NCI-H187 treated with DMSO at 0.1 percent for 48 hours (cell line): ENCODE measurements around the gene OR10A3.
"Not testable (repeated sequence)": the region's sequence is repeated elsewhere in the genome, so short reads cannot be mapped to it uniquely, and the experiment has no call there.

Experiments
- DNase-seq: peaks from one replicate; lab custom pipeline; 2025; lab: John Stamatoyannopoulos, UW

OR10A3 gene, protein sequence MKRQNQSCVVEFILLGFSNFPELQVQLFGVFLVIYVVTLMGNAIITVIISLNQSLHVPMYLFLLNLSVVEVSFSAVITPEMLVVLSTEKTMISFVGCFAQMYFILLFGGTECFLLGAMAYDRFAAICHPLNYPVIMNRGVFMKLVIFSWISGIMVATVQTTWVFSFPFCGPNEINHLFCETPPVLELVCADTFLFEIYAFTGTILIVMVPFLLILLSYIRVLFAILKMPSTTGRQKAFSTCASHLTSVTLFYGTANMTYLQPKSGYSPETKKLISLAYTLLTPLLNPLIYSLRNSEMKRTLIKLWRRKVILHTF

DNA sequence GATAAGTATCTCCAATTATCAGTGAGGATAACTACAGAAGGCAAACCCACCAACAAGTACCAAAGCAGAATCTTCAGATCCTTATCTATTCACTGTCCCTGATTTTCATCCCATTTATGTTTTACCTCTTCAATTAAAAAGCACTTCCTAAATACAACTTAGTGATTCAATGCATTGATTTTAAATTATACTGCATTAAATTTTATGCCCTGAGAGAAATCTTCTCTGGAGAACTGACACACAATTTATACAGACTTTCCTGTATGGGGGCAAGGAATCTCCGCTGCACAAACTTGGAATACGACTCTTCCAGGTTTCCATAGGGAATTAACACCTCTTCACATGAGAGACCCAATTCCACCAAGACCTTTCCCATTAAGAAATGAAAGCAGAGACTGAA, at the start of gene OR10A3:
TSS of gene OR10A3 (minus strand) at position 101 of the 400 bp plus-strand sequence. CDS start 2,188 bp downstream, outside the sequence.
- DNase-seq, result no peak

DNA sequence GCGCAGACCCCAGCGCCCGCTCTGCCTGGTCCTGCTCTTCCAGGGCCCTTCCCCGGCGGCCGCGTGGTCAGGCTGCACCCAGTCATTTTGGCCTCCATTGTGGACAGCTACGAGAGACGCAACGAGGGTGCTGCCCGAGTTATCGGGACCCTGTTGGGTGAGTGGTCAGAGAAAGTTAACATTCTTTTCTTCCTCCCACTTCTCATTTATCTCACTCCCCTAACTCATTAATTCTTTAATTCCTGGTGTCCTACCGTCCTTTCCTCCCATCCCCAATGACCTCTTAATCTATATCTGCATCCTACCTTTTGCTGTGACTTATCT, 46.0 kb upstream of the OR10A3 start:
- not testable (repeated sequence) for DNase-seq

DNA sequence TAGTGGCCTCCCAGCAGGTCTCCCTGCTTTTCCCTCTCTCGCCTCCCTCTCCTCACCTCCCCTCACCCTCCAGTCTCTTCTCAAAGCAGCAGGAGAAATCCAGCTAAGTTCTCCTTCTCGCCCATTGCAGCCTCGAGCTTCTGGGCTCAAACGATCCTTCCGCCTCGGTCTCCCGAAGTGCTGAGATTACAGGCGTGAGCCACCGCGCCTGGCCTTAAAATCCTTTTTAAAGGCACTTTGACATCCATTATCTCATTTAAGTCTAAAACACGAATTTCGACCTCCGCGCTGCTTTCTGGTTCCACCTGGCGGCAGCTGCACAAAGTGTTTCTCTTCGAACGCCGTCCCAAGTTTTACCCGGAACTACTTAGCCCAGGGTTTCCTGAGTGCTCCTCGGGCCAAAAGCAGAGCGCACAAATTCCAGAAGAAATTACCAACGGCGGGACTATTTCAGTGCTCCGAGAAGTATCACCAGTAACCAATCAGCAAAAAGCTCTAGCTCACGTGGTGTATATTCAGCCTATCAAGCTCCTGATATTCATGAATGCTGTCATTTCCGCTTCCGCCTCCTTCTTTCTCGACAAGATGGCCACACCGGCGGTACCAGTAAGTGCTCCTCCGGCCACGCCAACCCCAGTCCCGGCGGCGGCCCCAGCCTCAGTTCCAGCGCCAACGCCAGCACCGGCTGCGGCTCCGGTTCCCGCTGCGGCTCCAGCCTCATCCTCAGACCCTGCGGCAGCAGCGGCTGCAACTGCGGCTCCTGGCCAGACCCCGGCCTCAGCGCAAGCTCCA, 45.5 kb upstream of the OR10A3 start, which contains the start of gene EIF3F:
TSS of gene EIF3F (plus strand) at position 570 of the 792 bp plus-strand sequence. CDS start at position 586, 16 bp downstream.
- DNase-seq, result peak; percentile 98

DNA sequence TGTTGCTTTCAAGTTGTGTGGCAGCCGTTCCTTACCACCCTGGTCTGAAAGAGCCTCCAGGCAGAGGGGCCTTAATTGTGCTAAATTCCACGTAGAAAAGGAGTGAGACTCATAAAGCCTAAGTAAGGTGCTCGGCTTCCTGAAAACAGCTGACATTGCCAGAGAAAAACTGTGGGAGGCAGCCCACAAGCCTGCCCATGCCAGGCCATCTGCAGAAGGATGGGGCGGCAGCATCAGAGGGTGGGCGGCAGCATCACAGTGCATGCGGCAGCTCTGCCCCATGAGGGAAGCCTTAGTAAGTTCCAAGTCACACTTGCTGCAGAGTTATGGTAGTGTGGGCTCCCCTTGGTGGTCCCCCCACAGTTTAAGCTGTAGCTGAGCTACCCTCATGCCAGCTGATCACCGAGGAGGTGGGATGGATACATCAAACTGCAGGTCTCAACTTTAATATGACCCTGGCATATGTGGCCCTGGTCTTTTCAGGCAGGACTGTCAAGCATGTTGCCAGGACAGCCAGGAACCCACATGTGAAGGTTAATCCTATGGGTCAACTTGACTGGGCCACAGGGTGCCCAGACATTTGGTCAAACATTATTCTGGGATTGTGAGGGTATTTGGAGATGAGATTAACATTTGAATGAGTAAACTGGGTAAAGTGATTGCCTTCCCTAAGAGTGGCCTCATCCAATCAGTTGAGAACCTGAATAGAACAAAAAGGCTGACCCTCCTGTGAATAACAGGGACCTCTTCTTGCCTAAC, 42.5 kb upstream of the OR10A3 start:
- no peak for DNase-seq

DNA sequence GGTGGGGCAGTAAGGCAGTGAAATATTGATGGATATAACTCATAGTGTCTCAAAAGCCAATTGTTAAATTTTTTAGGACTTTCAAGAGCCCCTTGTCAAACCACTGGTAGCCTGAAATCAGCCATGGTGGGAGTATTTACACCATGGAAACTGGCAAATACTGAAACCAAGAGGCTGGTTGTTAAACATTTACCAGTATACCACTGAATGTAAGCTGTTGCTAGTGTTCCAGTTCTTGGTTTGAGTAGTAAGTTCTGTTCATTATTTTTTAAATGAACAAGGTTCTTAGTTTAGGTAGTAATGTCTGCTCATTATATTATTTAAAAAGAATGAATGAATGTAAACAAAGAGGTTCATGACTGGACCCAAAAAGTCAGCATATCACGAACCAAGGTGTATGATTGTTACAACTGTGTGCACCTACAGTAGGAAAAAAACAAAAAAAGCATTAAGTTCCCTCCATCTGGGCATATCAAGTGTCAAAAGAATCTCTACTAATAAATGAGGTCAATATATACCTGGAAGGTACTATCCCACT, 41.1 kb upstream of the OR10A3 start:
- DNase-seq, result no peak

DNA sequence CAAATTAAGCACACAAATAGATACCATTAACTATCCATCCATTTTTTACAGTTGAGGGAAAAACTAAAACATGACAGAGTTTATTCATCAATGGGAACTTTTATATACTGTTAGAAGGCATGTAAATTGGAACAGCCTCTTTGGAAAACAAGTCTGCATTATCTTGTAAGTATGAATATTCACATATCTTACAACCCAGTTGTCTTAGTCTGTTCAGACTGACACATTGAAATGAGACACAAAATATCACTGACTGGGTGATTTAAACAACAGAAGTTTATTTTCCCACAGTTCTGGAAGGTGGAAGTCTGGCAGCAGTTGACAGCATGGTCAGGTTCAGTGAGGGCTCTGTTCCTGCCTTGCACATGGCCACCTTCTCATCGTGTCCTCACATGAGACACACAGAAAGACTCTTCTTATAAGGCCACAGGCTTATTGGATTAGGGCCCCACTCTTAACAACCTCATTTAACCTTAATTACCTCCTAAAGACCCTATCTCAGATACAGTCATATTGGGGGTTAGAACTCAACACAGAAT, 40.2 kb upstream of the OR10A3 start:
- no peak for DNase-seq

DNA sequence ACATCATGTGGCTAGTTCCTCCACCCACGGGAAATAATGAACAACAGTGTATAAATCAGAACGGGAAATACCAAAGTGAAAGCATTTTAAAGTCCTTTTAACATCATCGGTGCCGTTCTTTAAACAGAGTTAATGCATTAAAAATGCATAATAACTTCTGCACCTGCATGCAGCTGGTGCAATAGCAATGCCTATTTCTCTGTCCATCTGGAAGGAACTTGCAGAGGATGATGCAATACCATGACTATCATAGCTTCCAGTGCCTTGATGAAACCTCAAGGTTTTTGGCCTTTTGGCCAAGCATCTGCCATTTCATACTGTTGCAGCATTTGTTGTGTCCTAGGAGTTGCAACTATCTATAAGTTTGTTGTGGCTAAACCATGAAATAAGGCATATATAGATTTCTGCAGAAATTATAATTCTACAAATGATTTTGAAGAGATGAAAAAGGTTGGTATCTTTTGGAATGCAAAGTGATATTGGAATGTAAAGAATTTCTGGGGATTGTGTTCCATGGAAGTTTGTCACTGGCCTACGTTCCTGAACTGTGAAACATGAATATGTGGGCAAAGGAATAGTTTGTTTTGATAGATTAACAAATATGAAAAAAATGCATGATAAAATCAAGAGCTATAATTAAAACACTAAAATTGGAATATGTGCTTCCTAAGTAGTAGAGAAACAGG, 35.9 kb upstream of the OR10A3 start:
- no peak for DNase-seq

DNA sequence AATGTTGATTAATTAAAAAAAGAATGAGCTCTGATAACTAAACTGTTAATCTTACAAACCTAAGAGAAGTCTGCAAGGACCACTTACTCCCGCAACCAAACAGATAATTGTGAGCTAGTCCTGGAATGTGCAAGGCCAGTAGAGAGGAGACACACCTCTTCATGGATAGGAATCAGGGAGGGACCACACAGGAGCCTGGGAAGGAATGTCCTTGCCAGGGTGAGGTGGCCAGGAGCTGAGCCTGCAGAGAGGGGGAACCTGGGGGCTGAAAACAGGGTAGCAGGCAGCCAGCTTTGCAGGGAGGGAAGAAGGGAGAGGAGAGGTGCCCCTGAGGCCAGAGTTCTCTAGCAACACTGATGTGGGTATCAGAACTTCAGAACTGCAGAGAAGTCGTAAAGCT, 33.2 kb upstream of the OR10A3 start:
- no peak for DNase-seq

DNA sequence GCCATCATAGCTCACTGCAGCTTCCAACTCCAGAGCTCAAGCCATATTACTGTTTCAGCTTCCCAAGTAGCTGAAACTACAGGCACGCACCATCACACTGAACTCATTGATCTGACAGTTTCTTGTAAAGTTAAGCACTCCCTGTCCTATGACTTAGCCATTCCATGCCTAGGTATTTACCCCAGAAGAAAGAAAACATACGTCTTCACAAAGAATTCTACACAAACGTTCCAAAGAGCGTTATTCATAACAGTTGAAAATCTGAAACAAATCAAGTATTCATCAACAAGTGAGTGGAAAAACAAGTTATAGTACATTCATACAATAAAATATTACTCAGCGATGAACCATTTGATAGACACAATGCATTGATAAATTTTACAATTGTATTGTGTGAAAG, 31.5 kb upstream of the OR10A3 start:
- no peak for DNase-seq

DNA sequence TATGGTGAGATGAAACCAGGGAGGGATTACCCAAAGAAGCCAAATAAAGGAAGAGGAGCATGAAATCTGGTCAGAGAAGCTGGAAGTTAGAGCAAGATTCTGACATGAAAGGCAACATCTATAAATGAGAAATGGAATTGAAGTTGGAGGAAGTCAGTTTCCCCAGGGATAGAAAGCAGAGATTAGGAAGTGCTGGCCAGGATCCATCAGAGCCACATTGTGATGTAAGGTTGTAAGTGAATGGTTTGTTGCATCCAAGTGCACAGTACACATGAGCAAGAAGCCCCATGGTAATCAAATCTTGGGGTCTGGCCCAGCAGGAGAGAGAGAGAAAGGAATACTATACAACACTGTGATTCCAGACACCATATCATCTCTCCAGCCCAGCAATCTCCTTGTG, 30.3 kb upstream of the OR10A3 start:
- DNase-seq, result no peak

DNA sequence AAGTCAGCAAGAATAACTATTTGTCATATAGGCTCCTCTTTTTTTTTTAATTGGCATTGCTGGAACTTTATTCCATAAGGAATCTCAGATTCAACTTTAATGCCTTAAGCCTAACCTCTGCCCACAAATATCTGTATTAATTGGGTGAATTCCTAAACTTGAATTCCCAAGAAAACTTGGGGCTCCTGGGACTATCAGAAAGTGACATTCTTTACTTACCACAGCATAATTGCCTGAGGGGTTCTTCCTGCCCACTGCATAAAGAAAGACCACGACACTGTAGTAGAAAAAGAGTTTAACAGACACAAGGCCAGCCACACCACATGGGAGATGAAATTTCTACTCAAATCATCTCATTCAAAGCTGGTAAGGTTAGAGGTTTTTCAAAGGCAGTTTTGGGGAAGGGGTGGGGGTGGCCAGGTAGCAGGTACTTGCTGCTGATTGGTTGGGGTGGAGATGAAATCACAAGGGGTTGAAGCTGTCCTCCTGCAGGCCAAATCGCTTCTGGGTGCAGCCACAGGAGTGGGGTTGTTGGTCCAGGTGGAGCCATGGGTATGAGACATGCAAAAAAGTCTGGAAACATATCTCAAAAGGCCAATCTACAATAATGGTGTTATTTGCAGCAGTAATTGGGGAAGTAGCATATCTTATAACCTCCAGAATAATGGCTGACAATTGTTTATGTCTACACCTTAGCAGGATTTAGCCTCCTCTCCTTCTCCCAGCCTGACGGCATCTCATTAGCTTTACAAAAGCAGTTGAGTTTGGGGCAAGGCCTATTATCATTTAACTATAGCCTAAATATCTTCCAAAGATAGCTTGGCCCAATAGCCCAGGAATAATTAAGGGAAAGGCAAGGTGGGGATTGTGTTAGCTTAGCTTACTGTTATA, 28.5 kb upstream of the OR10A3 start:
- DNase-seq, result no peak

DNA sequence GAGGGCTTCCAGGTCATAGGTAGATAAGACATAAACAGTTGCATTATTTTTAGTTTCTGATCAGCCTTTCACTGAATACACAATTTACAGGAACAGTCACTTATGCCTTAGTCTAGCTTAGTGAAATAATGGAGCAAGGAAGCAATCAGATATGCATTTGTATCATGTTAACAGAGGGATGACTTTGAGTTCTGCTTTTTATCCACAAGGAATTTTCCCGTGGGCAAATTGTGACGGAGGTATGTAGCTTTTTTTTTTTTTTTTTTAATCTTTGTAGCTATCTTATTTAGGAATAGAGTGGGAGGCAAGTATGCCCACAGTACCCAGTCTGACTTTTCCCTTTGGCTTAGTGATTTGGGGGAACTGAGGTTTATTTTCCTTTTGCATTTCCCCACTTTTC, 27.2 kb upstream of the OR10A3 start:
- no peak for DNase-seq

DNA sequence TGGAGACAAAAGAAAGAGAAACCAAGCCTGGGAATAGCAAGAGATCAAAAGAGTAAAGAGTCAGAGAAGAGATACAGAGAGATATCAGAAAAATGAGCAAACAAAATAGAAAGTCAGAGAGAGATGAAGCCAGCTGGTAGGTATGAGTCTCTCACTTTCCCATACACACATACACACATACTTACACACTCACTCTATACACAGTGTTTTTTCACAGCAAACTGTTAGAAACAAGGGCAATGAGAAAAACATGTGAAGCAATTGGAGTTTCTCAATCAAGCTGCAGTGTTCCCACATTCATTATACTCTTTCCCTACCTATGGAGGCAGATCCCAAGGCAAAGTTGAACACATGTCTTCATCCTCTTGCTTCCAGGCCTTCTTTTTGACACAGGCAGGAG, 26.3 kb upstream of the OR10A3 start:
- DNase-seq, result no peak

DNA sequence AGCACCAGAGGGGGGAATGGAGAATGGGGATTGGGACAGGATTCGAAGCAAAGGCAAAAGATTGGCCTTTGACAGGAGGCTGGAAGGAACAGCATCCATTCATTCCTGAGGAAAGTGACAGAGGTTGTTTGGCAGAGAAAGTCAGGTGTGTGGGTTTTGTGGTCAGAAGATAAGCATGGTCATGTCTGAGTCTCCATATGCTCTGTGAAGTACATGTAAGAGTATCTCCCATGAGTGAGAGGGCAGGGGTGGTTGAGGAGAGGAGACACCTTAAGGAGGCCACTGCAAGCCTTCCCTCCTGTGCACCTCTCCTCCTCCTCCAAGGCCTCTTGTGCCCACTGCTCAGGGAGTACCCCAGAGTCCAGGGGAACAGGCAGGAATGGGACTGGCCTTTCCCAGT, 25.6 kb upstream of the OR10A3 start:
- no peak for DNase-seq

DNA sequence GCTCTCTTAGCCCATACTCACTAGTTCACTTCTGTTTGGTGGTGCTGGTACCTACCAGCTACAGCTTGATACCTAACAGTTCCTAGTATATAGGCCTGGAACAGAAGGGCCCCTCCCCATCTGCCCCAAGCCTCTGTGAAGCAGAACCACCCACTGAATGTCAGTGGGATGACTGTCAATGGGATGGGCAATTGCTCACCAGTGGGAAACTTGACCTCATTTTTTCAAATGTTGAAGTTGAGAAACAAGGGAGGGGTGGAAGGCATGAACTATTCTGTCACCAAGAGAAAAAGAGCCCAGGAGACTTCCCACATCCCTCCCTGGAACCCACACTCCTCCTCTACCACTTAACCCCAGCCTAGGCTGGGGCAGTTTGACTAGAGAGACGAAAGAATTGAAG, 23.9 kb upstream of the OR10A3 start, which contains the start of gene NLRP10:
TSS of gene NLRP10 (minus strand) at position 62 of the 400 bp plus-strand sequence. CDS start 1,952 bp downstream, outside the sequence.
- no peak for DNase-seq

DNA sequence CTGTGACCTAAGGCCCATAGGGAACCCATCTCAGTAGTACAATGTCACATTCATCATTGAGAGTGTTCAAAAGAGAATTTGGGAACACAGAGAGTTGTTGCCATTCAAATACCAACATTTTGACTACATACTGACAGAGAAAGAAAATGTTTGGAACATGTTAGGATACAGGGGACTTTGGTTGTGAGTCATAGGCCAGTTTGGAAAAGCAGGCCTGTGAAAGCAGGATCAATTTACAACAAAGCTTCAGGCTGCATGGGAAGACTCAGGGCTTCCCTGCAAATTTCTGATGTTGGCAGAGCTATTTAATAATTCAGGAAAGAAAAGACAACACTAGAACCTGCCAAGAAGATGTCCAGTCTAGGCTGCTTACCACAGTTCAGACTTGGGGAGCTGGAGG, 23.4 kb upstream of the OR10A3 start:
- DNase-seq, result no peak

DNA sequence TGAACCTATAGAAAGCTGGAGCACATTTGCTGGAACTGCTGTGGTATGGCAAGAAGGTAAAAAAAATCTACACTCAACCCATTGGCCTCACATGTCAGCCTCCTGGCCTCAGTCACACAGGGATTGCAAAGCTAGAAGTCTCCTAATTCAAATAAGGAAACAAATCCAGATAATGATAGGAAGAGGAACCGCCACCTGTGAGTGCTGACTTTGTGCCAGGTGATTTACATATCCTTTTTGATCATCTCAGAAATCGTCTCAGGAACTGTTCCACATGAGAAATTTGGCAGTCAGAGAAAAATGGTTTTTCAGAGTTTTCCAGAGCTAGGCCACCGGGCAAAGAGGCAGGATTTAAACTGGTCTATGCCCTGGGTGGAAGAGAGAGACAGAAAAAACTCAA, 22.8 kb upstream of the OR10A3 start:
- no peak for DNase-seq

DNA sequence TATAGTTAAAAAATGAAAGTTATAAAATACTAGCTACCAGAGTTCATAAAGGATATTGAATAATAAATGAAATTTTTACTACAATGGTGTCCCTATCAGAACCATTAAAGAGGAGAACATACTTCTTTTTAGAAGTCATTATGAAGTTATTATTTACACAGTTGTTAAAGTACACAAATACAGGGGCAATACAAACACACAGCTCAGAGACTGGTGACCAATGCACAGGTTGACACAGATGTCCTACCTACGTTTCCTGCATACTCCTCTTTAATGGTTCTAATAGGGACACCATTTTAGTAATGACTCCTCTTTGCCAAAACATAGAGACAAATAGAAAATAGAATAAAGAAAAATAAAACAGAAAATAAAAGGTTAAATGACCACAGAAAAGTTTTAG, 13.7 kb upstream of the OR10A3 start:
- no peak for DNase-seq

DNA sequence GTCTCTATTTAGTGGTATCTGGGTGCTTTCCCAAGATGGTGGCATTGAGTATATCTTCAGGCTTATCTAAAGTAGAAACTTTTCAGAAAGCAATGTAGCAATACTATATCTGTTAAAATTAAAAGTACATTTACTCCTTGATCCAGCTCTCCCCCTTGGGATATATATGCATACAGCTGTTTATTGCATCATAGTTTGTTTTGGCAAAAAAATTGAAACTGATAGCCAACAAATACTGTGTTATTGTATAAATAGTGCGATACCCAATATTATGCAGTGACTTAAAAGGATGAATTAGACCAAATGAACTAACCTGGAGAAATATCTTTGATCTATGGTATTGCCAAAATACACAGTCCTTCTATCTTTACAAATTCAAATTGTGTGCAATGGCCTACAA, 8.4 kb upstream of the OR10A3 start:
- DNase-seq, result no peak

DNA sequence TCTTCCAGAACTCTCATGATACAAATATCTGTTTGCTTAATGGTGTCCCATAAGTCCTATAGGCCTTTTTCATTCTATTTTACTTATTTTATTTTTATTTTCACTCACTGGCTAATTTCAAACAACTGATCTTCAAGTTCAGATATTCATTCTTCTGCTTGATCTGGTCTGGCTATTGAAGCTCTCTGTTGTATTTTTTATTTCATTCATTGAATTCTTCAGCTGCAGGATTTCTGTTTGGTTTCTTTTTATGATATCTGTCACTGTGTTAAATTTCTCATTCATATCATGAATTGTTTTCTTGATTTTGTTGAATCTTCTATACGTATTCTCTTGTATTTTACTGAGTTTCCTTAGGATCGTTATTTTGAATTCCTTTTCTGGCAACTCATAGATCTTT, 2.6 kb upstream of the OR10A3 start:
- DNase-seq, result no peak

DNA sequence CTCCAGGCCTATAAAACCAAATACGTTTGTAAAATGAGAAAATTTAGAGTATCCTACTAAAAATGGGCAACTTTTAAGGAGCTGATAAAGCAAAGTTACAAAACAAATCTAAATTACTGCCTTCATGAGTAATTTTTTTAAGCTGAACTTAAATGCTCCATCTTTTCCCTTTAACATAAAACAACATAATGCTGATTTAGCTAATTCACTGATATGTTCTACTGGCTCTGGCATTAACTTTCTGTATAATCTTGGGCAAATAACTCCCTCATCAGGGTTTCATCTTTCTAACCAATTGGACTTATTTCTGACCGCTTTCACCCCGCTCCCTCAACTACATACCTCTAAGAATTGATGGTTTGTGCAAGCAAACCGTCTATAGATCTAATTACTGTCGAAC, 362 bp downstream of the OR10A3 start:
- DNase-seq, result no peak
